ENCODE data around the gene KRT82.
A peak's percentile ranks its signal among the peaks of the same experiment; 100 is the strongest.

The KRT82 gene

GRCh38 chr12:52379536-52379935 is 26.6 kb downstream of the KRT82 start:
- FAIRE-seq: no peak

GRCh38 chr12:52378091-52378490 is 28.0 kb downstream of the KRT82 start:
- FAIRE-seq: no peak

- no peak for FAIRE-seq
Observed at GRCh38 chr12:52377266-52377665, 28.9 kb downstream of the KRT82 start.

GRCh38 chr12:52372216-52373154 is 33.6 kb downstream of the KRT82 start:
- peak; percentile 16 for FAIRE-seq

GRCh38 chr12:52371716-52372115 is 34.4 kb downstream of the KRT82 start:
- FAIRE-seq: no peak

GRCh38 chr12:52370926-52371608 is 35.1 kb downstream of the KRT82 start:
- FAIRE-seq: no peak

GRCh38 chr12:52369809-52370208 is 36.3 kb downstream of the KRT82 start:
- no peak for FAIRE-seq

GRCh38 chr12:52369211-52369610 is 36.9 kb downstream of the KRT82 start:
- FAIRE-seq: no peak

GRCh38 chr12:52368508-52368907 is 37.6 kb downstream of the KRT82 start:
- no peak for FAIRE-seq

- FAIRE-seq: no peak
Observed at GRCh38 chr12:52367876-52368275, 38.3 kb downstream of the KRT82 start.

- no peak for FAIRE-seq
Observed at GRCh38 chr12:52366738-52367485, 39.2 kb downstream of the KRT82 start, which contains the start of gene KRT85. TSS of gene KRT85 (minus strand) at chr12:52367481. CDS start at chr12:52367405, 76 bp downstream.

- FAIRE-seq: no peak
Observed at GRCh38 chr12:52364901-52365489, 41.1 kb downstream of the KRT82 start.

GRCh38 chr12:52364061-52364460 is 42.1 kb downstream of the KRT82 start:
- FAIRE-seq: no peak

- FAIRE-seq: no peak
Observed at GRCh38 chr12:52363111-52363679, 42.9 kb downstream of the KRT82 start.

GRCh38 chr12:52362118-52362726 is 43.9 kb downstream of the KRT82 start:
- no peak for FAIRE-seq

GRCh38 chr12:52361553-52361952 is 44.6 kb downstream of the KRT82 start:
- no peak for FAIRE-seq

- FAIRE-seq: no peak
Observed at GRCh38 chr12:52360663-52361271, 45.4 kb downstream of the KRT82 start.

GRCh38 chr12:52360106-52360662 is 46.0 kb downstream of the KRT82 start:
- FAIRE-seq: no peak

- FAIRE-seq: no peak
Observed at GRCh38 chr12:52359621-52360061, 46.5 kb downstream of the KRT82 start.

GRCh38 chr12:52358575-52359350 is 47.4 kb downstream of the KRT82 start:
- FAIRE-seq: no peak

All from A204.1 (cell line).